ENCODE measurements around the gene RIC8A.

- TF ChIP-seq CTCF (IDR thresholded peaks at IDR 0.05; ENCODE audit: low read length) (no peak), EZH2 (IDR thresholded peaks at IDR 0.05; ENCODE audit: borderline replicate concordance, low read length) (no peak)
Observed at GRCh38 chr11:252666-253065, 45.2 kb downstream of the RIC8A start.

All from OCI-LY1 (cell line).